Body of pancreas (tissue), 4 donors: ENCODE measurements around the gene AGRN.

Experiments used
- CTCF ChIP-seq, 7 experiments: fragments of 450-650 bp in 4 of 7; fragments of 200-600 bp in 3 of 7; sonication (generic) in 3 of 7; IDR thresholded peaks; one replicate each; pipeline ENCODE4 v1.5.1; 2016 to 2019; ENCODE audit warnings: antibody characterized with exemption in 7 of 7
- POLR2A ChIP-seq, 3 donors: fragments of 450-650 bp; IDR thresholded peaks; one replicate each; pipeline ENCODE4 v1.6.1; 2016; ENCODE audit warnings: antibody characterized with exemption in 3 of 3, mild to moderate bottlenecking in 2 of 3

DNA sequence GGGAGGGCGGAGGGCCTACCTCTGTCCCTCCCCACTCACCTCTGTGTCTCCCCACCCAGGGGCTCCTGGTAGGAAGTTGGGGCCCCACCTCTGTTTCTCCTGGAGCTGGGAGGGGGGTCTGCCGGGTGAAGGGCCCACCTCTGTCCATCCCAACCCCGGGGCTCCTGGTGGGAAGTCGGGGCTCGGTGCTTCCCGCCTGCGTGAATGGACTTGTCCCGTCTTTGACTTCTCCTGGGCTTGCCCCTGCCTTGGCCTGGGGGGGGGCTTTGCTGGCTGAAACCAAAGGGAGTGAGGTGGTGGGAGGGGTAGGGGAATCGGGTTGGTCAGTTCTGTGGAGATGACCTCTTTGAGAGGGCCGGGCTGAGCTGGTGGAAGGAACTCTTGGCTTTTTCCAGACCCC lies 5.8 kb downstream of the AGRN start:
- TF ChIP-seq CTCF (IDR thresholded peaks at IDR 0.05) (no peak), POLR2A (IDR thresholded peaks at IDR 0.05) (no peak)
